Tibial nerve (tissue), 4 donors: ENCODE data around the gene SOHLH2.

Experiments
- EP300 ChIP-seq, 2 donors: sonication (generic); formaldehyde crosslinking; IDR thresholded peaks; one replicate each; pipeline ENCODE4 v1.6.1; 2017; ENCODE audit warnings: antibody characterized with exemption in 2 of 2, mild to moderate bottlenecking in 1 of 2
- TF ChIP-seq, protein P1 (sequence below), 5 experiments: fragments of 200-600 bp in 3 of 5; fragments of 450-650 bp in 2 of 5; sonication (generic) in 3 of 5; IDR thresholded peaks; one replicate each; pipeline ENCODE4 v1.5.1; 2016 to 2019; ENCODE audit warnings: antibody characterized with exemption in 5 of 5, mild to moderate bottlenecking in 3 of 5, moderate library complexity in 2 of 5

DNA sequence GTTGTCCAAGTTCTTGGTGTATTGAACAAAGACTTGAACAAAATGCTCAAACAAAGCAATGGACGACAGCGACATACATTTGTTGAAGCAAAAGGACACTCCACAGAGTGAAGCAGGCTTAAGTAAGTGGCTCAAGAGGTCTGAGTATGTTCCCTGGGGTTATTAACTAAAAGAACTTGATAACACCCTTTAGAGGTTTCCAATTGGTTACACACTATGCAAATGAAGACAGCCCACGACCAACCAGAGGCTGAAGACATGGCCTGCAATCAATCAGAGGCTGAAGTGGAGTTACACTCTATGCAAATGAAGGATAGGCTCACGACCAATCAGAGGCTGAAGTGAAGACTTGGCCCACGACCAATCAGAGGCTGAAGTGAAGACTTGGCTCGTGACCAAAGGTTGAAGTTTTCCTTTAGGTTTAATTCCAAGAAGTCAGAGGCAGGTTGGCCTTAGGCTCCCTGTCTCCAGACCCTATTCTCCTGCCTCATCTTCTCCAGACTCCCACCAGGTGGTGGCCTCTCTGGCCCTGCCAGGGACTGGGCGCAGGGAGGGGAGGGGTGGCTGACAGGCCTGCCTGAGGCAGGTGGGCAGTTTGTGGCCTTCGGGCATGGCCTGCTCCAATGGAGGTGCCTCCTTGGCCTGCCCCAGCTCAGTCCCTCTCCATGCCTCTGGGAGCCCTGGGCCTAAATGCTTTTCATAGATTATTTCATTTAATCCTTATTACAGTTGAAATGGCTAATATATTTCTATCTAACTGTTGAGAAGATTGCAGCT is 45.2 kb upstream of the SOHLH2 start:
- TF ChIP-seq, protein P1, sequence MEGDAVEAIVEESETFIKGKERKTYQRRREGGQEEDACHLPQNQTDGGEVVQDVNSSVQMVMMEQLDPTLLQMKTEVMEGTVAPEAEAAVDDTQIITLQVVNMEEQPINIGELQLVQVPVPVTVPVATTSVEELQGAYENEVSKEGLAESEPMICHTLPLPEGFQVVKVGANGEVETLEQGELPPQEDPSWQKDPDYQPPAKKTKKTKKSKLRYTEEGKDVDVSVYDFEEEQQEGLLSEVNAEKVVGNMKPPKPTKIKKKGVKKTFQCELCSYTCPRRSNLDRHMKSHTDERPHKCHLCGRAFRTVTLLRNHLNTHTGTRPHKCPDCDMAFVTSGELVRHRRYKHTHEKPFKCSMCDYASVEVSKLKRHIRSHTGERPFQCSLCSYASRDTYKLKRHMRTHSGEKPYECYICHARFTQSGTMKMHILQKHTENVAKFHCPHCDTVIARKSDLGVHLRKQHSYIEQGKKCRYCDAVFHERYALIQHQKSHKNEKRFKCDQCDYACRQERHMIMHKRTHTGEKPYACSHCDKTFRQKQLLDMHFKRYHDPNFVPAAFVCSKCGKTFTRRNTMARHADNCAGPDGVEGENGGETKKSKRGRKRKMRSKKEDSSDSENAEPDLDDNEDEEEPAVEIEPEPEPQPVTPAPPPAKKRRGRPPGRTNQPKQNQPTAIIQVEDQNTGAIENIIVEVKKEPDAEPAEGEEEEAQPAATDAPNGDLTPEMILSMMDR (IDR thresholded peaks at IDR 0.05) = no peak
- no peak for TF ChIP-seq EP300 (IDR thresholded peaks at IDR 0.05)
